ENCODE data around the gene RLBP1.
A peak's percentile ranks its signal among the peaks of the same experiment; 100 is the strongest.
"Not testable (repeated sequence)": the region's sequence is repeated elsewhere in the genome, so short reads cannot be mapped to it uniquely, and the experiment has no call there.

The RLBP1 gene

GRCh38 chr15:89221543-89221942 is at the start of gene RLBP1:
Gene RLBP1 (minus strand): TSS chr15:89221579. CDS start chr15:89218975, 2,604 bp downstream.
- H3K27ac ChIP-seq (ENCODE audit: low read length): no peak within 1 kb of the TSS
- H3K79me2 ChIP-seq (ENCODE audit: low read length): no peaks in the 10 kb centered on the region
- no peaks in the 10 kb centered on the region for H3K36me3 ChIP-seq (replicated peaks; ENCODE audit: low read depth, low read length)
- no peak within 1 kb of the TSS for H2AFZ ChIP-seq (ENCODE audit: low read depth, low read length)
- H3K4me2 ChIP-seq (ENCODE audit: low read length): no peak within 1 kb of the TSS
- TF ChIP-seq EZH2phosphoT487 (IDR thresholded peaks at IDR 0.05; ENCODE audit: low read depth): no peak
- no peak for TF ChIP-seq CTCF (IDR thresholded peaks at IDR 0.05; ENCODE audit: low read depth, low read length)
- H4K20me1 ChIP-seq (ENCODE audit: insufficient read depth, low read length): no peaks in the 10 kb centered on the region
- no peaks in the 10 kb centered on the region for H3K27me3 ChIP-seq (ENCODE audit: low read depth, low read length)
- H3K9me3 ChIP-seq (ENCODE audit: insufficient read depth, low read length): no peaks in the 10 kb centered on the region
- H3K4me3 ChIP-seq (ENCODE audit: low read length): no peak within 1 kb of the TSS
- no peak within 1 kb of the TSS for H3K9ac ChIP-seq (ENCODE audit: low read length)
- H3K4me1 ChIP-seq (ENCODE audit: low read length): no peaks in the 10 kb centered on the region

- peaks cover 54% of the 10 kb centered on the region for H3K36me3 ChIP-seq (replicated peaks; ENCODE audit: low read depth, low read length)
- not testable (repeated sequence) for H3K27ac ChIP-seq (ENCODE audit: low read length); H3K4me2 ChIP-seq (ENCODE audit: low read length); H3K27me3 ChIP-seq (ENCODE audit: low read depth, low read length); H3K4me3 ChIP-seq (ENCODE audit: low read length); H3K9me3 ChIP-seq (ENCODE audit: insufficient read depth, low read length); H2AFZ ChIP-seq (ENCODE audit: low read depth, low read length); H3K9ac ChIP-seq (ENCODE audit: low read length)
- H4K20me1 ChIP-seq (ENCODE audit: insufficient read depth, low read length): peaks cover 11% of the 10 kb centered on the region
- peaks cover 43% of the 10 kb centered on the region for H3K79me2 ChIP-seq (ENCODE audit: low read length)
- peaks cover 13% of the 10 kb centered on the region for H3K4me1 ChIP-seq (ENCODE audit: low read length)
These were observed 28.8 kb upstream of the RLBP1 start for GRCh38 chr15:89250142-89250541.

GRCh38 chr15:89248584-89248983 is 27.2 kb upstream of the RLBP1 start:
- H3K79me2 ChIP-seq (ENCODE audit: low read length): peaks cover 48% of the 10 kb centered on the region

GRCh38 chr15:89247446-89247845 is 26.1 kb upstream of the RLBP1 start:
- Histone ChIP-seq H3K36me3 (replicated peaks; ENCODE audit: low read depth, low read length) (peaks cover 51% of the 10 kb centered on the region), H3K27me3 (ENCODE audit: low read depth, low read length) (no peaks in the 10 kb centered on the region), H3K9ac (ENCODE audit: low read length) (no peak overlapping the region), H2AFZ (ENCODE audit: low read depth, low read length) (no peak overlapping the region), H3K4me3 (ENCODE audit: low read length) (no peak overlapping the region), H3K4me1 (ENCODE audit: low read length) (peaks cover 18% of the 10 kb centered on the region), H4K20me1 (ENCODE audit: insufficient read depth, low read length) (peaks cover 11% of the 10 kb centered on the region), H3K27ac (ENCODE audit: low read length) (no peak overlapping the region), H3K79me2 (ENCODE audit: low read length) (peaks cover 48% of the 10 kb centered on the region), H3K4me2 (ENCODE audit: low read length) (no peak overlapping the region), H3K9me3 (ENCODE audit: insufficient read depth, low read length) (no peaks in the 10 kb centered on the region)
- TF ChIP-seq CTCF (IDR thresholded peaks at IDR 0.05; ENCODE audit: low read depth, low read length) (no peak), EZH2phosphoT487 (IDR thresholded peaks at IDR 0.05; ENCODE audit: low read depth) (no peak)

More at GRCh38 chr15:89248584-89248983, 27.2 kb upstream of the RLBP1 start:
- H3K4me1 ChIP-seq (ENCODE audit: low read length): peaks cover 13% of the 10 kb centered on the region
- no peak overlapping the region for H3K27ac ChIP-seq (ENCODE audit: low read length)
- no peak overlapping the region for H3K4me2 ChIP-seq (ENCODE audit: low read length)
- H3K36me3 ChIP-seq (replicated peaks; ENCODE audit: low read depth, low read length): peaks cover 51% of the 10 kb centered on the region
- H3K4me3 ChIP-seq (ENCODE audit: low read length): no peak overlapping the region
- H2AFZ ChIP-seq (ENCODE audit: low read depth, low read length): no peak overlapping the region
- no peaks in the 10 kb centered on the region for H3K27me3 ChIP-seq (ENCODE audit: low read depth, low read length)
- no peak for TF ChIP-seq CTCF (IDR thresholded peaks at IDR 0.05; ENCODE audit: low read depth, low read length)
- TF ChIP-seq EZH2phosphoT487 (IDR thresholded peaks at IDR 0.05; ENCODE audit: low read depth): no peak
- H3K9ac ChIP-seq (ENCODE audit: low read length): no peak overlapping the region
- peaks cover 11% of the 10 kb centered on the region for H4K20me1 ChIP-seq (ENCODE audit: insufficient read depth, low read length)
- no peaks in the 10 kb centered on the region for H3K9me3 ChIP-seq (ENCODE audit: insufficient read depth, low read length)

GRCh38 chr15:89244574-89244903 is 23.2 kb upstream of the RLBP1 start:
- Histone ChIP-seq H3K27me3 (ENCODE audit: low read depth, low read length) (no peaks in the 10 kb centered on the region), H3K4me3 (ENCODE audit: low read length) (peak overlapping the region; percentile 86), H3K9ac (ENCODE audit: low read length) (peak overlapping the region; percentile 88), H3K4me1 (ENCODE audit: low read length) (peaks cover 18% of the 10 kb centered on the region), H3K27ac (ENCODE audit: low read length) (peak overlapping the region; percentile 83), H2AFZ (ENCODE audit: low read depth, low read length) (peak overlapping the region; percentile 45), H4K20me1 (ENCODE audit: insufficient read depth, low read length) (peaks cover 11% of the 10 kb centered on the region), H3K79me2 (ENCODE audit: low read length) (peaks cover 48% of the 10 kb centered on the region), H3K4me2 (ENCODE audit: low read length) (peak overlapping the region; percentile 85), H3K9me3 (ENCODE audit: insufficient read depth, low read length) (no peaks in the 10 kb centered on the region), H3K36me3 (replicated peaks; ENCODE audit: low read depth, low read length) (peaks cover 34% of the 10 kb centered on the region)
- TF ChIP-seq EZH2phosphoT487 (IDR thresholded peaks at IDR 0.05; ENCODE audit: low read depth): no peak
- no peak for TF ChIP-seq CTCF (IDR thresholded peaks at IDR 0.05; ENCODE audit: low read depth, low read length)
